SK-N-SH treated with all-trans-retinoic acid at 6 μM for 48 hours (cell line): ENCODE data around the gene DMAC1.

Experiments
- ARNTL ChIP-seq: fragments of 450-650 bp; formaldehyde crosslinking; IDR thresholded peaks from 2 replicates; pipeline ENCODE4 v1.5.0; 2020; ENCODE audit warnings: low read depth, mild to moderate bottlenecking, moderate library complexity, borderline replicate concordance
- CREB5 ChIP-seq: fragments of 250-450 bp; sonication (Bioruptor Pico); IDR thresholded peaks from 2 replicates; pipeline ENCODE4 v1.5.1; 2020; ENCODE audit warnings: low read depth, mild to moderate bottlenecking, moderate library complexity
- CSDC2 ChIP-seq: fragments of 250-450 bp; sonication (Bioruptor Pico); IDR thresholded peaks from 2 replicates; pipeline ENCODE4 v1.5.0; 2020; ENCODE audit warnings: mild to moderate bottlenecking, moderate library complexity
- CSRNP3 ChIP-seq: fragments of 250-450 bp; sonication (Bioruptor Pico); IDR thresholded peaks from 2 replicates; pipeline ENCODE4 v1.5.1; 2021; ENCODE audit warnings: mild to moderate bottlenecking, moderate library complexity
- ESRRG ChIP-seq: fragments of 250-450 bp; sonication (Bioruptor Pico); IDR thresholded peaks from 2 replicates; pipeline ENCODE4 v1.6.1; 2021; ENCODE audit warnings: mild to moderate bottlenecking
- ISL1 ChIP-seq: fragments of 250-450 bp; sonication (Bioruptor Pico); IDR thresholded peaks from 2 replicates; pipeline ENCODE4 v2.1.2; 2022; ENCODE audit warnings: mild to moderate bottlenecking, moderate library complexity
- OSR1 ChIP-seq: fragments of 250-450 bp; sonication (Bioruptor Pico); IDR thresholded peaks from 2 replicates; pipeline ENCODE4 v1.8.0; 2022; ENCODE audit warnings: moderate library complexity, mild to moderate bottlenecking, inconsistent platforms
- PATZ1 ChIP-seq: fragments of 250-450 bp; sonication (Bioruptor Pico); IDR thresholded peaks from 2 replicates; pipeline ENCODE4 v1.8.0; 2020; ENCODE audit warnings: mild to moderate bottlenecking, moderate library complexity, borderline replicate concordance
- PPARA ChIP-seq: fragments of 250-450 bp; sonication (Bioruptor Pico); IDR thresholded peaks from 2 replicates; pipeline ENCODE4 v1.5.0; 2020; ENCODE audit warnings: mild to moderate bottlenecking, borderline replicate concordance
- TOX ChIP-seq: fragments of 250-450 bp; sonication (Bioruptor Pico); IDR thresholded peaks from 2 replicates; pipeline ENCODE4 v1.8.0; 2021; ENCODE audit warnings: mild to moderate bottlenecking, moderate library complexity, borderline replicate concordance
- ZFP3 ChIP-seq: fragments of 250-450 bp; sonication (Bioruptor Pico); IDR thresholded peaks from 2 replicates; pipeline ENCODE4 v1.5.0; 2020; ENCODE audit warnings: mild to moderate bottlenecking, moderate library complexity
- ZFP30 ChIP-seq: fragments of 450-650 bp; formaldehyde crosslinking; IDR thresholded peaks from 2 replicates; pipeline ENCODE4 v1.5.0; 2022; ENCODE audit warnings: mild to moderate bottlenecking, moderate library complexity
- TF ChIP-seq, protein P1 (sequence below): fragments of 250-450 bp; sonication (Bioruptor Pico); IDR thresholded peaks from 2 replicates; pipeline ENCODE4 v1.8.0; 2021; ENCODE audit warnings: low read depth, mild to moderate bottlenecking, moderate library complexity, borderline replicate concordance

DNA sequence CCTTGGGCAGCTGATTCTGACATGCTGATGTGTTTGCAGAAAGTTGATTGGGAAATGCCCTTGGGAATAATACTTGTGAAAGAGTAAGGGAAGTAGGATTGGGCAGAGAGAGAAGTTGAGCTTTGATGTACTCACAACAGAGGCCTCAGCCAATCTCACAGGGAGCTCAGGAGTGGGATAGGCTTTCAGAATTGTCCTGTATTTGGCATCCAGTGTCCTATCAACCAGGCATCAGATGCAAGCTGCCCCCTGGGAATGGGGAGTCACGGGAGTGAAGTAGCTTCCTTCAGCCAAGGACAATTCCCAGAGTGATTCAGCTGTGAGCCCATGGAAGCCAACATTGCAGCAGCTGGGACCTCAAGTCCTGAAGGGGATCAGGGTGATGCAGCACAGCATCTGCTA lies 39.6 kb downstream of the DMAC1 start:
- TF ChIP-seq ISL1: no peak
- no peak for TF ChIP-seq ARNTL (CRISPR knock-in tag)
- no peak for TF ChIP-seq ZFP3 (CRISPR knock-in tag)
- TF ChIP-seq OSR1 (CRISPR knock-in tag): no peak
- no peak for TF ChIP-seq PATZ1 (CRISPR knock-in tag)
- no peak for TF ChIP-seq ZFP30 (CRISPR knock-in tag)
- no peak for TF ChIP-seq ESRRG (CRISPR knock-in tag)
- TF ChIP-seq CREB5: no peak
- TF ChIP-seq CSRNP3 (CRISPR knock-in tag): no peak
- no peak for TF ChIP-seq TOX (CRISPR knock-in tag)
- no peak for TF ChIP-seq CSDC2 (CRISPR knock-in tag)
- TF ChIP-seq, protein P1, sequence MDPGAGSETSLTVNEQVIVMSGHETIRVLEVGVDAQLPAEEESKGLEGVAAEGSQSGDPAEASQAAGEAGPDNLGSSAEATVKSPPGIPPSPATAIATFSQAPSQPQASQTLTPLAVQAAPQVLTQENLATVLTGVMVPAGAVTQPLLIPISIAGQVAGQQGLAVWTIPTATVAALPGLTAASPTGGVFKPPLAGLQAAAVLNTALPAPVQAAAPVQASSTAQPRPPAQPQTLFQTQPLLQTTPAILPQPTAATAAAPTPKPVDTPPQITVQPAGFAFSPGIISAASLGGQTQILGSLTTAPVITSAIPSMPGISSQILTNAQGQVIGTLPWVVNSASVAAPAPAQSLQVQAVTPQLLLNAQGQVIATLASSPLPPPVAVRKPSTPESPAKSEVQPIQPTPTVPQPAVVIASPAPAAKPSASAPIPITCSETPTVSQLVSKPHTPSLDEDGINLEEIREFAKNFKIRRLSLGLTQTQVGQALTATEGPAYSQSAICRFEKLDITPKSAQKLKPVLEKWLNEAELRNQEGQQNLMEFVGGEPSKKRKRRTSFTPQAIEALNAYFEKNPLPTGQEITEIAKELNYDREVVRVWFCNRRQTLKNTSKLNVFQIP (CRISPR knock-in tag): no peak
- no peak for TF ChIP-seq PPARA (CRISPR knock-in tag)
